Measurements from ENCODE around the gene DNAJB4. TPM values are rescaled to one million over a fixed set of nuclear protein-coding genes. Genes with fewer than 3 reads are reported as not detected.
A peak's percentile ranks its signal among the peaks of the same experiment; 100 is the strongest.

The DNAJB4 gene
- total RNA-seq, 4 donors from 2014 or later: 44.5 to 57.2 (median 50.8) TPM

GRCh38 chr1:77975907-77976306 lies 28.8 kb upstream of the DNAJB4 start:
- H3K9me3 ChIP-seq: no peaks in the 10 kb centered on the region
- TF ChIP-seq POLR2A (IDR thresholded peaks at IDR 0.05) (no peak), CTCF (IDR thresholded peaks at IDR 0.05) (no peak)
- H3K4me3 ChIP-seq (replicated peaks in 1 of 3): no peak overlapping the region
- DNase-seq: no peak
- peak overlapping the region in 1 of 3 donors; percentile 99 for H3K27ac ChIP-seq
- peaks cover 39 to 49% of the 10 kb centered on the region in 2 donors for H3K4me1 ChIP-seq
- WGBS, 2 donors: 28 to 39% methylated on average over 2 of the region's 2 CpGs
- H3K27me3 ChIP-seq: no peaks in the 10 kb centered on the region
- intact Hi-C loops (cut with DNase I): no loop called here
- H3K36me3 ChIP-seq: no peaks in the 10 kb centered on the region

- TF ChIP-seq POLR2A (IDR thresholded peaks at IDR 0.05) (no peak), CTCF (IDR thresholded peaks at IDR 0.05) (no peak)
- no peak for DNase-seq
- Histone ChIP-seq H3K27ac (peak overlapping the region in 2 of 3 donors; percentile 93 to 99), H3K4me3 (replicated peaks in 1 of 3) (peak overlapping the region in 1 of 3 donors; percentile 45), H3K27me3 (no peaks in the 10 kb centered on the region), H3K36me3 (no peaks in the 10 kb centered on the region), H3K4me1 (peaks cover 38 to 45% of the 10 kb centered on the region in 2 donors), H3K9me3 (no peaks in the 10 kb centered on the region)
- 73 to 83% methylated on average over 13 of the region's 13 CpGs for WGBS, 2 donors
- intact Hi-C loops (cut with DNase I): no loop called here
Observed at GRCh38 chr1:77976433-77977076, 28.2 kb upstream of the DNAJB4 start.

GRCh38 chr1:77977989-77978292 lies 26.8 kb upstream of the DNAJB4 start:
- peaks cover 33 to 42% of the 10 kb centered on the region in 2 donors for H3K4me1 ChIP-seq
- no peak for TF ChIP-seq POLR2A (IDR thresholded peaks at IDR 0.05)
- TF ChIP-seq CTCF (IDR thresholded peaks at IDR 0.05): no peak
- H3K9me3 ChIP-seq: no peaks in the 10 kb centered on the region
- no peak for DNase-seq
- peak overlapping the region; percentile 45 to 85 (median 63) for H3K4me3 ChIP-seq (replicated peaks in 1 of 3)
- H3K27ac ChIP-seq: peak overlapping the region; percentile 93 to 99 (median 99)
- intact Hi-C loops (cut with DNase I): no loop called here
- H3K36me3 ChIP-seq: no peaks in the 10 kb centered on the region
- no peaks in the 10 kb centered on the region for H3K27me3 ChIP-seq
- WGBS, 2 donors: 0 to 1% methylated on average over 5 of the region's 5 CpGs

GRCh38 chr1:77978293-77978968 lies 26.3 kb upstream of the DNAJB4 start:
- TF ChIP-seq CTCF (IDR thresholded peaks at IDR 0.05) (no peak), POLR2A (IDR thresholded peaks at IDR 0.05) (peak in 1 of 2 donors; percentile 62)
- no peaks in the 10 kb centered on the region for H3K36me3 ChIP-seq
- H3K4me1 ChIP-seq: peaks cover 33 to 42% of the 10 kb centered on the region in 2 donors
- DNase-seq: peak; percentile 73 to 74
- peak overlapping the region; percentile 93 to 99 (median 99) for H3K27ac ChIP-seq
- no peaks in the 10 kb centered on the region for H3K9me3 ChIP-seq
- intact Hi-C loops (cut with DNase I): no loop called here
- 0% methylated on average over 34 of the region's 34 CpGs for WGBS, 2 donors
- H3K27me3 ChIP-seq: no peaks in the 10 kb centered on the region
- peak overlapping the region; percentile 45 to 85 (median 63) for H3K4me3 ChIP-seq (replicated peaks in 1 of 3)

Data from thyroid gland (tissue), 4 donors.